ENCODE results near the gene APPL2.
"Not testable (repeated sequence)": the region's sequence is repeated elsewhere in the genome, so short reads cannot be mapped to it uniquely, and the experiment has no call there.

Gene APPL2

GRCh38 chr12:105256431-105256830 is 20.5 kb upstream of the APPL2 start:
- DNase-seq = not testable (repeated sequence)

GRCh38 chr12:105256011-105256410 is 20.0 kb upstream of the APPL2 start:
- DNase-seq = no peak

GRCh38 chr12:105253866-105254513 is 18.0 kb upstream of the APPL2 start:
- no peak for DNase-seq

GRCh38 chr12:105252901-105253300 is 16.9 kb upstream of the APPL2 start:
- DNase-seq = no peak

GRCh38 chr12:105245776-105246427 is 9.9 kb upstream of the APPL2 start:
- DNase-seq = not testable (repeated sequence)

GRCh38 chr12:105245291-105245690 is 9.3 kb upstream of the APPL2 start:
- no peak for DNase-seq

- DNase-seq = no peak
These were observed 4.3 kb upstream of the APPL2 start for GRCh38 chr12:105240228-105240627.

GRCh38 chr12:105239304-105239703 is 3.3 kb upstream of the APPL2 start:
- DNase-seq = no peak

- DNase-seq = no peak
These were observed 1.7 kb upstream of the APPL2 start for GRCh38 chr12:105237666-105238065.

- no peak for DNase-seq
These were observed 668 bp downstream of the APPL2 start for GRCh38 chr12:105235281-105235731.

GRCh38 chr12:105234197-105234596 is 1.8 kb downstream of the APPL2 start:
- no peak for DNase-seq

- DNase-seq = no peak
These were observed 2.7 kb downstream of the APPL2 start for GRCh38 chr12:105233041-105233905.

GRCh38 chr12:105231396-105231795 is 4.6 kb downstream of the APPL2 start:
- no peak for DNase-seq

- DNase-seq = no peak
These were observed 6.6 kb downstream of the APPL2 start for GRCh38 chr12:105229371-105229770.

GRCh38 chr12:105228966-105229365 is 7.0 kb downstream of the APPL2 start:
- DNase-seq = no peak

- DNase-seq = peak; percentile 19
These were observed 7.5 kb downstream of the APPL2 start for GRCh38 chr12:105228494-105228893.

- no peak for DNase-seq
These were observed 8.1 kb downstream of the APPL2 start for GRCh38 chr12:105227879-105228278.

- peak; percentile 15 for DNase-seq
These were observed 9.8 kb downstream of the APPL2 start for GRCh38 chr12:105226219-105226618.

GRCh38 chr12:105225505-105226015 is 10.4 kb downstream of the APPL2 start:
- no peak for DNase-seq

- DNase-seq = no peak
These were observed 11.6 kb downstream of the APPL2 start for GRCh38 chr12:105224399-105224798.

- DNase-seq = no peak
These were observed 12.1 kb downstream of the APPL2 start for GRCh38 chr12:105223884-105224283.

- DNase-seq = no peak
These were observed 12.6 kb downstream of the APPL2 start for GRCh38 chr12:105223352-105223845.

- DNase-seq = no peak
These were observed 13.1 kb downstream of the APPL2 start for GRCh38 chr12:105222726-105223351.

Data from stimulated activated CD4-positive, alpha-beta T cell treated with anti-CD3 and anti-CD28 coated beads, Interleukin-15, amount 100 ng/mL, for 24 hours (primary cell).